AG09319 (cell line): ENCODE results near the gene UBE2E2.

Experiments used
- DNase-seq: peaks from one replicate; pipeline ENCODE4 v3.0.0-alpha.2; 2010; ENCODE audit warnings: low read depth; ENCODE audit errors: extremely low read depth
- CTCF ChIP-seq: IDR thresholded peaks from 2 replicates; pipeline ENCODE4 v1.5.1; 2011; ENCODE audit warnings: low read depth, mild to moderate bottlenecking, inconsistent platforms, low read length, moderate library complexity

Gene UBE2E2

GRCh38 chr3:23600167-23600871, 397.2 kb downstream of the UBE2E2 start:
- TF ChIP-seq CTCF: no peak
- DNase-seq: no peak

- no peak for DNase-seq
- no peak for TF ChIP-seq CTCF
Measured at GRCh38 chr3:23601091-23601822, 398.1 kb downstream of the UBE2E2 start.

- no peak for TF ChIP-seq CTCF
- DNase-seq: no peak
Measured at GRCh38 chr3:23602971-23603370, 399.8 kb downstream of the UBE2E2 start.

GRCh38 chr3:23607184-23607847, 404.2 kb downstream of the UBE2E2 start:
- no peak for TF ChIP-seq CTCF

GRCh38 chr3:23608650-23609049, 405.5 kb downstream of the UBE2E2 start:
- no peak for TF ChIP-seq CTCF

More at GRCh38 chr3:23607184-23607847, 404.2 kb downstream of the UBE2E2 start:
- no peak for DNase-seq

GRCh38 chr3:23611737-23612295, 408.7 kb downstream of the UBE2E2 start:
- no peak for TF ChIP-seq CTCF
- DNase-seq: no peak

More at GRCh38 chr3:23608650-23609049, 405.5 kb downstream of the UBE2E2 start:
- no peak for DNase-seq
